NCI-H1694 (cell line): ENCODE data around the gene CCP110.

Experiments
- DNase-seq: peaks from one replicate; lab custom pipeline; 2025; lab: John Stamatoyannopoulos, UW

CCP110 gene

GRCh38 chr16:19601083-19601976, 77.6 kb downstream of the CCP110 start:
- DNase-seq = peak; percentile 56
